Left lung (tissue), 10 donors: ENCODE measurements around the gene PAMR1. TPM values are rescaled to one million over a fixed set of nuclear protein-coding genes. Genes with fewer than 3 reads are reported as not detected.

ENCODE experiments used
- ATAC-seq: fragments of 200-7000 bp; cut with Tn5 transposase; one replicate; pipeline ENCODE4 v1.9.1; 2020; ENCODE audit warnings: moderate library complexity
- DNase-seq, 4 donors: peaks; one replicate each; pipeline ENCODE4 v3.0.0-alpha.2; 2013 to 2020
- H3K27ac ChIP-seq, 2 donors: fragments of 200-600 bp; sonication (generic) in 1 of 2; one replicate each; pipeline versions ENCODE4 v1.5.0 to v1.8.0; 2020 to 2021
- H3K27me3 ChIP-seq, 2 donors: fragments of 200-600 bp; sonication (generic) in 1 of 2; one replicate each; pipeline versions ENCODE4 v1.5.0 to v1.8.0; 2020 to 2021
- H3K36me3 ChIP-seq, 2 donors: fragments of 200-600 bp; sonication (generic) in 1 of 2; one replicate each; pipeline versions ENCODE4 v1.5.0 to v1.8.0; 2020 to 2021
- H3K4me1 ChIP-seq, 2 donors: fragments of 200-600 bp; one replicate each; pipeline ENCODE4 v1.8.0; 2021
- H3K4me3 ChIP-seq, 2 donors: fragments of 200-600 bp; sonication (generic) in 1 of 2; one replicate each; pipeline versions ENCODE4 v1.5.0 to v1.8.0; 2020 to 2021; ENCODE audit warnings: mild to moderate bottlenecking in 1 of 2
- H3K9me3 ChIP-seq, 2 donors: fragments of 200-600 bp; sonication (generic) in 1 of 2; one replicate each; pipeline versions ENCODE4 v1.5.0 to v1.8.0; 2020 to 2021
- CTCF ChIP-seq, 2 donors: fragments of 200-600 bp; sonication (generic) in 1 of 2; IDR thresholded peaks; one replicate each; pipeline versions ENCODE4 v1.5.0 to v1.8.0; 2021; ENCODE audit warnings: antibody characterized with exemption in 2 of 2
- intact Hi-C, 2 donors: fragments of 100-400 bp; cut with DNase I; formaldehyde crosslinking; loops; one replicate each; pipeline versions ENCODE4 v1.11.2 to v1.14.2; 2022
- polyA plus RNA-seq, 6 donors: library from polyadenylated mRNA; unstranded; fragments of 120-200 nt; gene quantifications; one replicate each; pipeline ENCODE4 v1.2.1, GENCODE V29; 2013; ENCODE audit not compliant: insufficient read length in 6 of 6
- total RNA-seq, 2 donors: library from RNA; stranded (reverse); fragmentation: NEBNext Ultra II Directional; extraction: Animal tissue kit (Norgen Biotek cat#: 25700); gene quantifications; one replicate each; pipeline ENCODE4 v1.2.1, GENCODE V29; 2021
- donor health status: DM: no; HTN: yes; CAD: no.
- donor health status: DM: no; HTN: no; CAD: no.

Gene PAMR1
- total and polyA plus RNA-seq, 8 donors = 0.65 to 14.4 (median 9.1) TPM

GRCh38 chr11:35419184-35419829 is 106.1 kb downstream of the PAMR1 start, which contains the start of gene SLC1A2:
TSS of gene SLC1A2 (minus strand) at chr11:35419558. CDS start at chr11:35418966, 592 bp downstream.
- ATAC-seq (peak; percentile 43), DNase-seq (peak in 2 of 4 donors; percentile 55 to 71)
- intact Hi-C loops = no loop called here
- H3K36me3 ChIP-seq = no peaks in the 10 kb centered on the region
- no peak within 1 kb of the TSS for H3K27ac ChIP-seq
- TF ChIP-seq CTCF (IDR thresholded peaks at IDR 0.05) = no peak
- peak within 1 kb of the TSS; percentile 21 to 38 for H3K4me3 ChIP-seq
- H3K9me3 ChIP-seq = no peaks in the 10 kb centered on the region
- H3K4me1 ChIP-seq = peaks cover 16 to 22% of the 10 kb centered on the region in 2 donors
- H3K27me3 ChIP-seq = peaks cover 57 to 100% of the 10 kb centered on the region in 2 donors

GRCh38 chr11:35418282-35419183 is 106.9 kb downstream of the PAMR1 start:
- no peaks in the 10 kb centered on the region for H3K9me3 ChIP-seq
- TF ChIP-seq CTCF (IDR thresholded peaks at IDR 0.05) = no peak
- H3K4me1 ChIP-seq = peaks cover 16 to 22% of the 10 kb centered on the region in 2 donors
- intact Hi-C loops = no loop called here
- peak overlapping the region; percentile 21 to 38 for H3K4me3 ChIP-seq
- peaks cover 57 to 95% of the 10 kb centered on the region in 2 donors for H3K27me3 ChIP-seq
- H3K36me3 ChIP-seq = no peaks in the 10 kb centered on the region
- H3K27ac ChIP-seq = no peak overlapping the region
- DNase-seq (peak in 1 of 4 donors; percentile 70), ATAC-seq (peak; percentile 49)

GRCh38 chr11:35415487-35415886 is 109.9 kb downstream of the PAMR1 start:
- H3K27me3 ChIP-seq = peaks cover 41 to 76% of the 10 kb centered on the region in 2 donors
- H3K9me3 ChIP-seq = no peaks in the 10 kb centered on the region
- peaks cover 16 to 22% of the 10 kb centered on the region in 2 donors for H3K4me1 ChIP-seq
- no peak for TF ChIP-seq CTCF (IDR thresholded peaks at IDR 0.05)
- DNase-seq (no peak), ATAC-seq (no peak)
- intact Hi-C loops = no loop called here
- no peak overlapping the region for H3K4me3 ChIP-seq
- no peaks in the 10 kb centered on the region for H3K36me3 ChIP-seq
- no peak overlapping the region for H3K27ac ChIP-seq

- Histone ChIP-seq H3K27ac (no peak overlapping the region), H3K4me1 (peaks cover 14 to 16% of the 10 kb centered on the region in 2 donors), H3K4me3 (no peak overlapping the region), H3K9me3 (no peaks in the 10 kb centered on the region), H3K27me3 (peaks cover 35 to 76% of the 10 kb centered on the region in 2 donors), H3K36me3 (no peaks in the 10 kb centered on the region)
- DNase-seq = no peak
- ATAC-seq = no peak
- intact Hi-C loops = no loop called here
- no peak for TF ChIP-seq CTCF (IDR thresholded peaks at IDR 0.05)
Measured at GRCh38 chr11:35414776-35415175, 110.6 kb downstream of the PAMR1 start.

- Histone ChIP-seq H3K4me3 (no peak overlapping the region), H3K27me3 (peaks cover 31 to 72% of the 10 kb centered on the region in 2 donors), H3K27ac (no peak overlapping the region), H3K36me3 (no peaks in the 10 kb centered on the region), H3K4me1 (peaks cover 10 to 11% of the 10 kb centered on the region in 2 donors), H3K9me3 (no peaks in the 10 kb centered on the region)
- DNase-seq (no peak), ATAC-seq (no peak)
- TF ChIP-seq CTCF (IDR thresholded peaks at IDR 0.05) = no peak
- intact Hi-C loops = no loop called here
Measured at GRCh38 chr11:35414311-35414710, 111.1 kb downstream of the PAMR1 start.
